Dedifferentiated amniotic fluid mesenchymal stem cell (primary cell): Measurements from ENCODE around the gene CACNA1C.
A peak's percentile ranks its signal among the peaks of the same experiment; 100 is the strongest.

ENCODE experiments used
- DNase-seq: peaks from one replicate; pipeline ENCODE4 v3.0.0-alpha.2; 2016; ENCODE audit errors: extremely low spot score

CACNA1C gene

GRCh38 chr12:2052826-2053678, at the start of gene CACNA1C:
CACNA1C (plus strand) TSS chr12:2052987; CDS start chr12:2053563, 576 bp downstream.
- DNase-seq, result peak; percentile 55

DNA sequence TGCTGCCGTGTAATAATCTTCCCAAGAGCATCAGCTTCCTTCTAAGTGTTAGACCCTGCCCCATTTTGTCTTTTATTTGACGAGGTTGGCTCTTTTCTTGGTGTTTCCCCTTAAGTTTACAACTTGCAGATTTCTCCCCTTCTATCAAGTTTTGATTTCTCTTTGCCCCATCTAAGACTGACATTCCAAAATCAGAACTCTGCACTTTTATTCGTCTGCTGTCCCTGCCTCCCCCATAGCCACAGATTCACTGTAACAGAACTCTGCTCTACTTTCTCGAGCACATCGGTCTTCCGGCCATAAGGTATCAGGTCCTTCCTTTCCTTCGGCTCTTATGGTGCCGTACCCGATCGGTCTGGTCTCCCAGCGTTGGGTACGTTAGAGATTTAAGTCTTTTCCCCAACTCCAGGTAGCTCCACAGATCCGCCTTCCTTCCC, 49.1 kb upstream of the CACNA1C start:
- DNase-seq, result peak; percentile 24

- peak; percentile 95 for DNase-seq
Measured at GRCh38 chr12:2004113-2004929, 48.5 kb upstream of the CACNA1C start, which contains the start of gene DCP1B. DCP1B (minus strand) TSS chr12:2004457; CDS start chr12:2004431, 26 bp downstream.

GRCh38 chr12:2008677-2009076, 44.1 kb upstream of the CACNA1C start:
- DNase-seq, result no peak

GRCh38 chr12:2009623-2010022, 43.2 kb upstream of the CACNA1C start:
- no peak for DNase-seq

- DNase-seq, result no peak
Measured at GRCh38 chr12:2011643-2012607, 40.9 kb upstream of the CACNA1C start.

- DNase-seq, result no peak
Measured at GRCh38 chr12:2013086-2013485, 39.7 kb upstream of the CACNA1C start.

DNA sequence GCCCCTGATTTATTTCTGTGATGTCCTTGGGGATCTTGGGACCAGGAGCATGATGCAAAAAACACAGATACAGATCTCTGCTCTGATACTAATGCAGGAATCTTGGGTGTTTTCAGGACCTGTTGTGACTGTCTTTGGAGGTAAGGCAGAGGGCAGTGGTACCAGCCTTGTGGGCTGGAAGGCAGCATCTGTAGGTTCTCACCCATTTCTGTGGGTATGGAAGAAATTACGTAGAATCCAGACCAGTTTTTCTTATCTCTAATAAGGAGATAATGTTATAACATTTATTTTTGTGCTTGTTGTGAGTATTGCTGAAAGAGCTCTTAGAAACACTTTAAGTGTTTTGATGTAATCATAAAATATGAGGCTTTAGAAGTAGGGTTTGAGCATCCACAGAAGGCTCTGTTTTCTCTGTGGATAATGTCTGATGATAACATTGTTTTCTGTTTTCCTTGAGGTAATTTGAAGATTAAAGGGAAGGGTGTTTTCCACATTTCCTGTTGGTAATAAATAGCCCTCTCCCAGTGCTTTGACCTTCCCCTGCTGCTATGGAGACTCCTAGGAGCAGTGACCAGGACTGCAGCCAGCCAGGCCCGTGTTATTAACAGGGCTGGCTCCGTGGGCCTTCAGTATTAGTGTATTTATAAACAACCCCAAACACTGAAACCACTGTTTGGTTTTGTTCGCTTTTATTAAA, 39.1 kb upstream of the CACNA1C start:
- no peak for DNase-seq

DNA sequence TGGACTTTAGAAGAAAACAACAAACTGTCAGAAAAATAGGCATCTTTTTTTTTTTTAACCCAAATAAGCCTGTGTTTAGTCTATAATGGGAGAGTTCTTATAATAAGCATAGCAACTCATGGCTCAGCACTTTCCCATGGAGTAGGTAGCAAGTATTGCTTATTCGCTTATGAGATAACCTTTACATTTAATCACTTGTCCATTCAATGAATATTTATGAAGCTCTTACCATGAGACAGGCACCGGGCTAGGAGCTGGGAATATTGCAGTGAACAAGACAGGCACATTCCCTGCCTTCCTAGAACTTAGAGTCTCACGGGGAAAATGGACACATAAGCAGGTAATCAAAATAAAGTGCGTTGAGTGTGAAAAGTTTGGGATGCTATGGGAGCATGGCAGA, 38.6 kb upstream of the CACNA1C start:
- DNase-seq, result no peak

DNA sequence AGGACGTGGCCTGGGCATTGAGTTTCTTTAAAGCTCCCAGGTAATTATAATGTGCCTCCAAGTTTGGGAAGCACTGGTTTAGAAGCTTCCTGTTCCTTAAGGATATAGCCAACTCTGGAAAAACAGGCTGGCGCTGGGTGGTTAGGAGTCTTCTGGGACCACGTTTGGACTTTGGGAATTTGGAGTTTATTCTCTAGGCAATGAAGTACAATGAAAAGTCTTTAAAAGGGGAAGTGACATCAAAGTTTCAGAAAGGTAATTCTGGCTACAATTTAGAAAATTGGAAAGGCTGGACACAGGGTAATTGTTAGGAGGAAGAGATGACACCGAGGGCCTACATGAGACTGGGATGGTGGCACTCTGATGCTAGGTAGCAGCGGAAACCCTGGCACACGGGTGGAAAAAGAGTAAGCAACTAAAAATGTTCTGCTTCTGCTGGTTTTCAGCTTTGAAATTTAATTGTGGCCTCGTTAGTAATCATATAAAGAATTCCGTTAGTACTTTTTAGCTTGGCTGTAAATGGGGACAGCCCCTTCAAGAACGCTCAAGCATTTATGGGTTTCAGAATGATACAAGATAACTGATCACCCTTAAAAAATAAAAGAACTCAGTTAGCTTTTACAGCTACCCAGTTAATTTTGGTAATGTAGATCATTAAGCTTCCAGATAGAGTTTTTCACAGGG, 35.8 kb upstream of the CACNA1C start:
- DNase-seq, result no peak

- DNase-seq, result no peak
Measured at GRCh38 chr12:2017546-2018337, 35.0 kb upstream of the CACNA1C start.

- DNase-seq, result no peak
Measured at GRCh38 chr12:2018391-2018790, 34.4 kb upstream of the CACNA1C start.

GRCh38 chr12:2019126-2019525, 33.7 kb upstream of the CACNA1C start:
- DNase-seq, result no peak

DNA sequence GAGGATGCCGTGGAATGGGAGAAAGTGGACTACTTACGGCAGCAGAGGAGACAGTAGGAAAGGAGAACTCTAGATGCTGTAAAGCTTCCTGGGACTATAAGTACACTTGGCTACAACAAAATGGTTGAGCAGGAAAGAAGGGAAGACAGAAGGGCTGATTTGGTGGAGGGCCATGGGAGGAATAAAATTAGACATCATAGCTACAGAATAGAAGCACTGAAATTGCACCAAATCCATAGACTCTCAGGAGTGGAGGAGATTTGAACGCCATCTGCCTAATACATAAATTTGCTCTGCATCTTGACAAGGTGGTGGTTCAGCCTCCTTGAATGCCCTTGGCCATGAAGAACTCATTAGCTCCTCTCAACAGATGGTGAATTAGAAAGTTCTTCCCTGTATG, 32.3 kb upstream of the CACNA1C start:
- no peak for DNase-seq

- no peak for DNase-seq
Measured at GRCh38 chr12:2023365-2023764, 29.4 kb upstream of the CACNA1C start.

- DNase-seq, result no peak
Measured at GRCh38 chr12:2027351-2027750, 25.4 kb upstream of the CACNA1C start.

GRCh38 chr12:2029851-2030250, 22.9 kb upstream of the CACNA1C start:
- DNase-seq, result no peak

- no peak for DNase-seq
Measured at GRCh38 chr12:2032506-2032905, 20.3 kb upstream of the CACNA1C start.

- DNase-seq, result peak; percentile 55
Measured at GRCh38 chr12:2034633-2035430, 18.0 kb upstream of the CACNA1C start.
